K562 (cell line): ENCODE results near the gene MALAT1. TPM values are rescaled to one million over a fixed set of nuclear protein-coding genes. Genes with fewer than 3 reads are reported as not detected.

ENCODE experiments used
- BCOR ChIP-seq: fragments of 450-650 bp; IDR thresholded peaks from 2 replicates; pipeline ENCODE4 v1.6.1; 2016
- CAMTA2 ChIP-seq: fragments of 250-450 bp; sonication (Bioruptor Pico); conservative IDR thresholded peaks from 2 replicates; pipeline ENCODE4 v1.5.1; 2022
- DIDO1 ChIP-seq: fragments of 450-650 bp; IDR thresholded peaks from 2 replicates; pipeline ENCODE4 v1.6.1; 2016; ENCODE audit warnings: low read depth, missing biosample characterization, missing genetic modification characterization
- E2F3 ChIP-seq: fragments of 250-450 bp; sonication (Bioruptor Pico); IDR thresholded peaks from 2 replicates; pipeline ENCODE4 v1.4.0; 2020; ENCODE audit warnings: mild to moderate bottlenecking
- EHMT2 ChIP-seq: fragments of 450-650 bp; IDR thresholded peaks from 2 replicates; pipeline ENCODE4 v1.6.1; 2018; ENCODE audit warnings: antibody characterized with exemption
- GTF3C2 ChIP-seq: IDR thresholded peaks from 3 replicates; pipeline ENCODE4 v1.6.1; 2011; ENCODE audit warnings: borderline replicate concordance, mild to moderate bottlenecking, moderate library complexity; ENCODE audit not compliant: insufficient read length; ENCODE audit errors: extremely low read depth
- HMBOX1 ChIP-seq: sonication (generic); IDR thresholded peaks from 2 replicates; pipeline ENCODE4 v1.6.1; 2016
- MAZ ChIP-seq, 2 experiments: fragments of 450-650 bp in 1 of 2; sonication (generic) in 1 of 2; formaldehyde crosslinking; IDR thresholded peaks in 1 of 2; conservative IDR thresholded peaks in 1 of 2; 2 replicates each; pipeline versions ENCODE4 v1.4.0 to v1.5.0; 2020; ENCODE audit warnings: mild to moderate bottlenecking in 1 of 2, missing genetic modification reagents in 1 of 2
- MECOM ChIP-seq: fragments of 250-450 bp; sonication (Bioruptor Pico); IDR thresholded peaks from 2 replicates; pipeline ENCODE4 v1.8.0; 2022; ENCODE audit warnings: inconsistent platforms
- MXI1 ChIP-seq: IDR thresholded peaks from 2 replicates; pipeline ENCODE4 v1.6.1; 2011; ENCODE audit warnings: low read depth, mild to moderate bottlenecking, improper control_type of control experiment, low read length
- NFYB ChIP-seq: IDR thresholded peaks from 2 replicates; pipeline ENCODE4 v1.6.1; 2011; ENCODE audit warnings: mild to moderate bottlenecking, moderate library complexity; ENCODE audit not compliant: insufficient read length; ENCODE audit errors: extremely low read depth
- PCBP1 ChIP-seq: fragments of 200-400 bp; formaldehyde crosslinking; IDR thresholded peaks from 2 replicates; pipeline ENCODE4 v1.6.1; 2018; ENCODE audit warnings: mild to moderate bottlenecking, low read depth, low read length; ENCODE audit not compliant: poor library complexity, severe bottlenecking
- PHB2 ChIP-seq: fragments of 450-650 bp; IDR thresholded peaks from 2 replicates; pipeline ENCODE4 v1.6.1; 2017; ENCODE audit warnings: low read depth
- RAD51 ChIP-seq: fragments of 450-650 bp; IDR thresholded peaks from 2 replicates; pipeline ENCODE4 v1.7.1; 2016; ENCODE audit warnings: low read depth, mild to moderate bottlenecking, borderline replicate concordance
- RFX1 ChIP-seq: fragments of 450-650 bp; IDR thresholded peaks from 2 replicates; pipeline ENCODE4 v1.6.1; 2016; ENCODE audit warnings: mild to moderate bottlenecking, moderate library complexity
- SNAPC5 ChIP-seq: fragments of 250-450 bp; sonication (Bioruptor Pico); IDR thresholded peaks from 2 replicates; pipeline ENCODE4 v1.8.0; 2021; ENCODE audit warnings: moderate library complexity, mild to moderate bottlenecking, inconsistent platforms
- SPI1 ChIP-seq: IDR thresholded peaks from 2 replicates; pipeline ENCODE4 v1.6.1; 2011; ENCODE audit warnings: low read depth, low read length, control low read depth, borderline replicate concordance
- STAT5B ChIP-seq: fragments of 250-450 bp; sonication (Bioruptor Pico); IDR thresholded peaks from 2 replicates; pipeline ENCODE4 v1.8.0; 2021; ENCODE audit warnings: mild to moderate bottlenecking, inconsistent platforms
- TBP ChIP-seq: optimal IDR thresholded peaks from 2 replicates; pipeline ENCODE3; 2011; ENCODE audit warnings: low read depth, low read length, improper control_type of control experiment
- TCF7 ChIP-seq: sonication (generic); IDR thresholded peaks from 2 replicates; pipeline ENCODE4 v1.6.1; 2016; ENCODE audit warnings: antibody characterized with exemption, borderline replicate concordance
- ZBTB1 ChIP-seq: sonication (generic); formaldehyde crosslinking; IDR thresholded peaks from 2 replicates; pipeline ENCODE4 v1.8.1; 2023; ENCODE audit warnings: missing genetic modification reagents, low read depth, mild to moderate bottlenecking, borderline replicate concordance
- ZKSCAN1 ChIP-seq: fragments of 150-350 bp; IDR thresholded peaks from 2 replicates; pipeline ENCODE4 v1.6.1; 2016; ENCODE audit warnings: low read depth, low read length
- ZKSCAN8 ChIP-seq: fragments of 200-800 bp; sonication (Bioruptor generic); IDR thresholded peaks from 2 replicates; pipeline ENCODE4 v1.6.1; 2016; ENCODE audit warnings: missing genetic modification characterization, missing compliant biosample characterization
- ZNF766 ChIP-seq: fragments of 200-800 bp; sonication (Bioruptor generic); conservative IDR thresholded peaks from 2 replicates; pipeline ENCODE4 v1.6.1; 2016; ENCODE audit warnings: missing genetic modification characterization, missing compliant biosample characterization
- polyA plus RNA-seq, 8 experiments: library from polyadenylated mRNA; depleted of rRNA in 4 of 8; stranded (reverse) in 5 of 8; unstranded in 3 of 8; fragments of >200 nt; fragmentation: Nextera tagmentation in 2 of 8; fragmentation: Illumina TruSeq in 1 of 8; extraction: Ambion mirVana in 2 of 8; extraction: Trizol in 1 of 8; gene quantifications; 2 replicates each; pipeline versions ENCODE4 v1.2.1 to v1.2.3, GENCODE V29; 2011 to 2014; ENCODE audit warnings: inconsistent platforms in 1 of 8, missing spikeins in 1 of 8
- total RNA-seq, 7 experiments: library from RNA; depleted of rRNA in 6 of 7; stranded (reverse); fragments of >200 nt in 6 of 7; fragmentation: Illumina TruSeq in 2 of 7; extraction: Trizol in 2 of 7; gene quantifications; 2 replicates each; pipeline versions ENCODE4 v1.2.1 to v1.2.3, GENCODE V29; 2011 to 2021; ENCODE audit warnings: low replicate concordance in 1 of 7

MALAT1 gene
- total and polyA plus RNA-seq, 9 of the 15 experiments (the other 6 are each of a cell fraction or from before 2014, with no cell fraction given): 363 to 8,715 (median 2,351) TPM

- TF ChIP-seq GTF3C2: no peak
- TF ChIP-seq PHB2: peak; percentile 57; the same call in 1 of the 2 replicates
- TF ChIP-seq SPI1: peak; percentile 46; the same call in 1 of the 2 replicates
- no peak for TF ChIP-seq MECOM
- peak; percentile 84 for TF ChIP-seq TBP
- TF ChIP-seq BCOR: no peak
- TF ChIP-seq HMBOX1: no peak
- TF ChIP-seq STAT5B (CRISPR knock-in tag): no peak
- TF ChIP-seq MAZ (CRISPR knock-in tag; conservative IDR thresholded peaks at IDR 0.05 in 1 of 2, IDR thresholded peaks at IDR 0.05 in 1 of 2): peak; percentile 97
- no peak; the same call in 1 of the 2 replicates for TF ChIP-seq MXI1
- peak; percentile 90 for TF ChIP-seq PCBP1
- peak; percentile 72; the same call in 1 of the 2 replicates for TF ChIP-seq ZBTB1 (CRISPR knock-in tag)
- 0 out of 2 replicates have a peak, but pooled peaks have one; percentile 46 for TF ChIP-seq EHMT2
- TF ChIP-seq DIDO1 (tag): no peak
- TF ChIP-seq ZKSCAN1: peak; percentile 47; the same call in 1 of the 2 replicates
- peak; percentile 14 for TF ChIP-seq NFYB
- TF ChIP-seq TCF7: peak; percentile 20; the same call in 1 of the 2 replicates
- TF ChIP-seq CAMTA2 (CRISPR knock-in tag): no peak; the same call in none of the 2 replicates
- TF ChIP-seq ZNF766 (CRISPR knock-in tag): peak; percentile 76
- TF ChIP-seq E2F3 (CRISPR knock-in tag): peak; percentile 61; the same call in 1 of the 2 replicates
- no peak for TF ChIP-seq RFX1
- TF ChIP-seq ZKSCAN8 (CRISPR knock-in tag): no peak
- peak; percentile 99 for TF ChIP-seq RAD51
- TF ChIP-seq SNAPC5: no peak
These were observed 21.5 kb upstream of the MALAT1 start (continued) for GRCh38 chr11:65477149-65477965.
